GM08714 (cell line): ENCODE results near the gene CCT8.
"Not testable (repeated sequence)": the region's sequence is repeated elsewhere in the genome, so short reads cannot be mapped to it uniquely, and the experiment has no call there.

Experiments used
- H3K4me3 ChIP-seq: fragments of 200-500 bp; sonication (Bioruptor generic); 2 replicates; pipeline ENCODE4 v1.5.1; 2014; ENCODE audit warnings: mild to moderate bottlenecking, low read length, inconsistent platforms
- ZNF274 ChIP-seq: IDR thresholded peaks from 2 replicates; pipeline ENCODE4 v1.6.1; 2012; ENCODE audit warnings: mild to moderate bottlenecking, low read depth, low read length

The CCT8 gene

DNA sequence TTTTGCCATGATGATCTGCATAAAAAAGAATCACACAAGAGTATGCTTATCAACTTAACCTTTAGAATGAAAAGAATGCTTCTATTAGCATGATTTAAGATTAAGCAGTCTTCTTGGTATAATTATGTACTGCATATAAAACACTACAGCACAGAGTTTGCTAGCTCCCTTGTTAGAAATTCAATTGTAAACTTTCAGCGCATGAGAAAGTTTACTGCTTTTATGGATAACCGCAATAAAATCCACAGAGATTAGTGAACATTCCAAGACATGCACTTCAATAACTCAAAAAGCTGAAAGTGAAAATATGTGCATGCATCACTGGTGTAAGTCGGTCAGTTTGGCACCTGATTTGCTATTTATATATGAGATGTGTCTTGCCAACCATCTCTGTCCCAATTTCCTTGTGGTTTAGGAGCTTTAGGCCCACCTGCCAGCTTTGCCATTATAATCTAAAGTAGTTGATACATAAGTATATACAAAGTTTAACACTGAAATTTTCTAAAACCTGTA is 16.9 kb downstream of the CCT8 start:
- no peak for TF ChIP-seq ZNF274

DNA sequence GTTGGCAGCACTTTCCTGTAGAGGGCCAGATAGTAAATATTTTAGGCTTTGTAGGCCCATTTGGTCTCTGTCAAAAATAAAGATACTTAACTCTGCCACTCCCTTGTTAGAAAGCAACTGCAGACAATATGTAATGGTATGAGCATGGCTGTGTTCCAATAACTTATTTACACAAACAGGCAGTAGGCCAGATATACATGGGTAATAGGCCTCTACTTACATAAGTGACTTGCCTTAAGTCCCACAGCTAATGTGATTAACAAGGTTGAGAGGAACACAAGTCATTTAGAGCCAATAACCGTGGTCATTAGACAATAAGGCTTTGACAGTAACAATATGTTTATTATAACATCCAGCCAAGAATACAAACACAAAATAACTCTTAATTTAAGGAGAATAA is 17.4 kb downstream of the CCT8 start:
- H3K4me3 ChIP-seq = no peak overlapping the region
- TF ChIP-seq ZNF274 = no peak

More for the DNA sequence above, 16.9 kb downstream of the CCT8 start:
- H3K4me3 ChIP-seq = no peak overlapping the region

DNA sequence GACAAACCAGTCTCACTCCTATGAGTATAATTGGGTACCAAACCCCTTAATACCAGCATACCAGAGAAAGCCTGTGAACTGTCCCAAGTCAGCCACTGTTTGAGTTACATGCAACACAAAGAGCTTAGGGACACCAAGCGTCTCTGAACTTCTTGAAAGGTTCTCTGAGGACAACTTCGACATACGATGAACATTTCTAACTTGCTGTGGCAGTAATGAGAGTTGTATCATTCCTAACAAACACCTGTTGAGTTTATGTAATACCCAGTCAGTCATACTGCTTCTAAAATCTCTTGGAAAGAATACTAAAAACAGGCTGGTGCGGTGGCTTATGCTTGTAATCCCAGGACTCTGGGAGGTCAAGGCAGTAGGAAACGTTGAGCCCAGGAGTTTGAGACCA is 18.4 kb downstream of the CCT8 start:
- H3K4me3 ChIP-seq = no peak overlapping the region
- TF ChIP-seq ZNF274 = no peak

DNA sequence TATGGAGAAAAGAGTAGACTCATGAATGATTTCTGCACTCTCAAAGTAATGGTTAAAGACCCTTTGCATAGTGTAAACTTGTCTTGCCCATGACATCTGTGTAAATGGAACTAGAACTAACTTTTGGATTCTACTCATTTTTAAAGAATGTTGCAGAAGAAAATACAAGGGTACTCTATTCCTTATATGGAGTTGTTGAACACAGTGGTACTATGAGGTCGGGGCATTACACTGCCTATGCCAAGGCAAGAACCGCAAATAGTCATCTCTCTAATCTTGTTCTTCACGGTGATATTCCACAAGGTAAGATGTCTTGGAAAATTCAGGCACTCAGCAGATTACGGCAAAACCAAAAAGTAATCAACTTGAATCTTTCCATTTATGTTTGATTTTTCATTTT is 19.8 kb downstream of the CCT8 start:
- TF ChIP-seq ZNF274 = no peak

DNA sequence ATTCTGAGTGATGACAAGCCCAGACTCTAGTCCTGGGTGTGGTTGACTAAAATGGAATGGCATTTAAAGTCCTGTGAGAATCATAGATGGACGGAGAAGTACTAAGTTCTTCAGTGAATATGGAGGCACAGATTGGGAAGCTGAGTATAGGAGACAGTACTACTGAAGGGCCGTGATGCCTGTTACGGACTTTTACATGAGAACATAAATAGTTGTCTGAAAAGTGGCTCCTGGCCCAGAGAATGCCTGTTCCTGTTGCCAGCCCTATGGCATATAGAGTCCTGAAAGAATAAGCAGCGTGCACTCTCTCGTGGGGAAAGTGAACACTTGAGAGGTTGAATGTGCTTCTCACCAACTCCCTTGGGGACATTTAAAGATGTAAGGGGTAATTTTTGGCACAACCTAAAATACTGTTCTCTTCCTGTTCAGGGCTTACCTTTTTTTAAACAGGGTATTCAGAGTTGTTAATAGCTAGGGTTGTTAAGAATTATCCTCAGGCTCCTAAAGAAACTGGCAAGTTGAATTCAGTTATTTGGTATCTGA is 20.4 kb downstream of the CCT8 start:
- no peak overlapping the region for H3K4me3 ChIP-seq
- TF ChIP-seq ZNF274 = no peak

More for the DNA sequence above, 19.8 kb downstream of the CCT8 start:
- no peak overlapping the region for H3K4me3 ChIP-seq

DNA sequence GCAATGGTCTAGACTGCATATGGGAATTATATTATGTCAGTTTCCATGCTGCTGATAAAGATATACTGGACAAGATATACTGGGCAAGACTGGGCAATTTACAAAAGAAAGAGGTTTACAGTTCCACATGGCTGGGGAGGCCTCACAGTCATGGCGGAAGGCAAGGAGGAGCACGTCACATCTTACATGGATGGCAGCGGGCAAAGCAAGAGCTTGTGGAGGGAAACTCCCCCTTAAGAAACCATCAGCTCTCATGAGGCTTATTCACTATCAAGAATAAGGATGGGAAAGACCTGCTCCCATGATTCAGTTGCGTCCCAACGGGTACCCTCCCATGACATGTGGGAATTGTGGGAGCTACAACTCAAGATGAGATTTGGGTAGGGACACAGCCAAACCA is 21.2 kb downstream of the CCT8 start:
- no peak overlapping the region for H3K4me3 ChIP-seq

DNA sequence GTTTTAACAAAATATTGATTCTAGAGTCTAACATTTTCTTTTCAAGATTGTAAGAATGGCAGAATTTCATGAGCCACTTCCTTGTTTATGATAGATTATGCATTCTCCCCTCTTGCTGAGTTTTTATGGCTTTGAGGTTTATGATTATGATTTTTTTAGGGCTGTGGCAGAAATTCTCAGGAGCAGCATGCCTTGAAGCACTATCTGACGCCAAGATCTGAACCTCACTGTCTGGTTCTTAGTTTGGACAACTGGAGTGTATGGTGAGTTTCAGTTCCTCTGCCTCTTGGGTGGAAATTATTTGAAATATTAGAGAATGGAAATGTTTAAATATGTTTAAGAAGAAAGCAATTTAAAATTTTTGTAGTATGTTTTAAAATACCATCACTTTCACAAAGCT is 38.8 kb downstream of the CCT8 start:
- TF ChIP-seq ZNF274 = no peak
- H3K4me3 ChIP-seq = no peak overlapping the region

More for the DNA sequence above, 21.2 kb downstream of the CCT8 start:
- TF ChIP-seq ZNF274 = no peak

DNA sequence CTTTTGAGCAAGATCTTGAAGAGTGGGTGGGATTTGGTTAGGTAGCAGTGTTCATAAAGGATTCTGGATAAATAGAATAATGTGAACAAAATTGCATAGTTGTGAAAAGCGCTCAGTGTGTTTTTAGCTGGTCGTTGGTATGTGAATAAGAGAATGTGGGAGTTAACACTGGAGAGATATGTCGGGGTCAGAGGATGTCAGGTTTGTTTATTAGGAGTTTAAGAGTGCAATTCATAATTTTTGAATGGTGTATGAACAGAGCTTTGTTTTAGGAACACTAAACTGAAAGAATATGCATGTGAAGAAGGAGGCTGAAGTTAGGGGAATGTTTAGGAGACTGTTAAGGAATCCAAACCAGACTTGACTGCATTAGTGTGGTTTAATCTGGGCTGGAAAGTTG is 39.6 kb downstream of the CCT8 start:
- no peak overlapping the region for H3K4me3 ChIP-seq
- no peak for TF ChIP-seq ZNF274

DNA sequence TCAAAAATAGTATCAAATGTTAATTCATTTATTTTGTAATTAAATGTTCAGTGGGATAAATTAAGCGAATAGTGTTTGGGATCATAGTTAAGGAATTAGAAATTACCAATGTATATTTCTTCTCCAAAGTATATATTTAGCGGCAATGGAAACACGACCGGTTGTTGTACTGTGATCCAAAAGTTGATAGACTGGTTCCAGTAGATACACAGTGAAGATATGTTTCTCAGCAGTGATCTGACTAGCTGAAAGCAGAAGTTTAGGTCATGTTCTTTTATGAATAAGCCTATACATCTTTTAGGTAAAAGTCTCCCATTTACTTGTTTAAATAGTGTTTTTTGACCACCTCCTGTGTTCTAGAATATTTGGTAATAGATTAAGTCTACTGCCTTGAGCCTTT is 40.1 kb downstream of the CCT8 start:
- H3K4me3 ChIP-seq = no peak overlapping the region
- TF ChIP-seq ZNF274 = no peak

DNA sequence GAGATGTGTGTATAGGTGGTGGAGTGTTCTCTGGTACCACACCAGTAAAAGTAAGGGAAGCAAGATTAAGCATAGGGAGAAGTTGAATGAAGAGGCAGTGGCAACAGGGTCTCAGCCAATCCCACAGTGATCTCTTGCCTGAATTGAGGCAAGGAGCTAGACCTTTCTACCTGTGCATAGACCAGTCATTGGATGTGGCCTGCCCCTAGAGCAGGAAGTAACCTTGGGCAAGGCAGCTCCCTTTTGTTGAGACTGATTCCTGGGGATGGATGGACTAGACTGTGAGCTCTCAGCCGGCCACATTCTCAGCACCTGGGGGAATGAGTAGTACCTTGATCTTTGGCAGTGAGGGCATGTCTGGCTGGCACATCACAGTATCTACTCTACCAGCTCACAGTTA is 42.5 kb downstream of the CCT8 start:
- no peak overlapping the region for H3K4me3 ChIP-seq
- no peak for TF ChIP-seq ZNF274

DNA sequence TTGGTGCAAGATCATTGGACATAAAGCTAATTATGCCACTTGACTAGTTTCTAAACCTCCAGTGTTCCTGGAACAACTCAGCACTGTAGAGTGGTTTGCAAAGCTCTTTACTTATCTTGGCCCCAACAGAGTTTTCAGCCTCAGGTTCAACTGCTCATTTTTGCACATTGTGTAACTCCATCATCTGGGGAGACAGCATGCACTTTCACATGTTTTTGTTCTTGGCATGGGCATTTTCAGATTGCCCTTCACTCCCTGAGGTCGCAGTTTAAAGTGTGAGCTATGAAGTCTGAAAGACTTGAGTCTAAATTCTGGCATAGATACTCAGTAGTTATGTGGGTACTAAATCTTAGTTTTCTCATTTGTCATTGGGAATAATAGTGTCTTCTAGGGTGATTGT is 43.9 kb downstream of the CCT8 start:
- TF ChIP-seq ZNF274 = no peak

DNA sequence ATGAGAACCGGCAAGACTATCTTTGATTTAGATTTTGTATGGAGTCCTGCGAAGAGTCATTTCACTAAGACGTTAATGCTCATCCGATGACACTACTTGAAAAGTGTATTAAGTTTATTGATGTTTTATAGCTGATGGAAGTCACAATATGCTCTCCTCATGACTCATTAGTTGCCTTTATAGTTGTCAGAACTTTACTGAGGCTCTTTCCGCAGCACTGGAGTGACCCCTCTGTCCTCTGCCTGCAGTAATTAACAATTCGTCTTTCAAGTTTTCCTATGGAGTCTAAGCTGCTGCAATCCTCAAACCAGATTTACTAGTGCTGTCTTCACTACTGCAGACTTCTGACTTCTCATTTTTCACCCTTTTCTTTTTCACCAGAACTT is 48.1 kb downstream of the CCT8 start:
- peak overlapping the region; percentile 69 for H3K4me3 ChIP-seq
- TF ChIP-seq ZNF274 = no peak

More for the DNA sequence above, 43.9 kb downstream of the CCT8 start:
- no peak overlapping the region for H3K4me3 ChIP-seq

DNA sequence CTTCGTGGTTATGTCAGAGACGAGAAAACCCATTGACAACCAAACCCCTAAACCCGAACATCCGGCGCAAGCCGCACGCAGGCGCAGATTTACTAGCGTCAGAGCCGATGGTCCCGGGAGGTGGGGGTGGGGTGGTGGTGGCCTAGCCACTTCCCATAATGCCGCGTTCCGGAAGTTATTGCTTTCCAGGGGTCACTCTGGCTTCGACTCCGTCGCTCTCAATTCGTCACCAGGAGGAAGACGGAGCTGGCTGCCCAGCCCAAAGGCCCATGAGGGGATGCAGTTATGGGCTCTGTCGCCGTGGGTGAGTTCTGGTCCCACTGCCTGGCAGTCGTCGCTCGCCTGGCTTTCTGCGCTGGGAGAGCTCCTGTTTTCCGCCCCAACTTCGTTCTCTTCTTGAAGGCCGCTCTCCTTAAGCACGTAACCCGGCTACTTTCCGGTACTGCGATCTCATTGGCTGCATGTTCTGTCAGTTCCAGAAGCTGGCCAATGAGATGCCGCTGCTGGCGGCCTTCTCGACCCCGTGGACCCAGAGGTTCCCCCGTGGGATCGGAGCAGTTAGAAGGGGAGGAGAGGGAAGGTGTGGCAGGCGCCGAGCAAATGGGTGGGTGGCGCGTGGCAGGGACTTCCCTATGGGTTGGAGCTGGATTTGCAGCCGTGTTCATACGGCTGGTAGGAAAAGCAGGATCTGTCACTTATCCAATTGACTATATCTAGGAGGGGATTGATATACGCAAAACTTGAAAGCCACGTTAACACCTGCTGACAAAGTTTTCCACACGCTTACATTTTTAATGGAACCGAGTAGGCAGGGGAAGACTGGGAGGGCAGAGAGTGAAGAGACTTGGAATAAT is 48.7 kb downstream of the CCT8 start, which contains the start of gene USP16:
Gene USP16 (plus strand): TSS at position 195 of the 854 bp plus-strand sequence. CDS start 3,246 bp downstream, outside the sequence.
- no peak for TF ChIP-seq ZNF274
- H3K4me3 ChIP-seq = peak within 1 kb of the TSS; percentile 69

DNA sequence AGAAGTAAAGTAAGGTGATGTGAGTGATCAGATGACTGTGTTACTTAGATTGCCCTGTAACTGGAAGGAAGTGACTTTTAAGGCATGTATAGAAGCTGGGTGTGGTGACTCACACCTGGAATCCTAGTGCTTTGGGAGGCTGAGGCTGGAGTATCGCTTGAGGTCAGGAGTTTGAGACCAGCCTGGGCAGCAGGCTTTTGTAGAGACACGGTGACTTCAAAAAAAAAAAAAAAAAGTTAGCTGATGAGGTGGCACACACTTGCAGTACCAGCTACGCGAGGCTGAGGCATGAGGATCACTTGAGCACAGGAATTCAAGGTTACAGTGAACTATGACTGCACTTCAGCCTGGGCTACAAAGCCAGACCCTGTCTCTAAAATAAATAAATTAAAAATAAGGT is 51.3 kb downstream of the CCT8 start:
- no peak overlapping the region for H3K4me3 ChIP-seq
- no peak for TF ChIP-seq ZNF274

DNA sequence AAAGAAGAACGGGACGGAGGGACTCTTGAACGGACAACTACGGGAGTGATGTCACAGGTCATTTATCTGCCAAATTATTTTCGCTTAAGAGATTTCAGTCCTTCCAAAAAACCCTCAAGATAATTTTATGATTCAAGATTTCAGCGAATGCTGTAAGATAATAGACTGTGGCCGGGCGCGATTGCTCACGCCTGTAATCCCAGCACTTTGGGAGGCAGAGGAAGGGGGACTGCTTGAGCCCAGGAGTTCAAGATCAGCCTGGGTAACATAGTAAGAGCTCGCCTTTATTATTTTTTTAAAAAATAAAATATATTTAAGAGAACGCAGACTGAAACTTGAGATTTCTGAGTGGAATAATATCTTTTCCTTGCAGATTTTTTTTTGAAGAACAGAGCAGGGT is 54.9 kb downstream of the CCT8 start:
- peak overlapping the region; percentile 97 for H3K4me3 ChIP-seq
- TF ChIP-seq ZNF274 = no peak

DNA sequence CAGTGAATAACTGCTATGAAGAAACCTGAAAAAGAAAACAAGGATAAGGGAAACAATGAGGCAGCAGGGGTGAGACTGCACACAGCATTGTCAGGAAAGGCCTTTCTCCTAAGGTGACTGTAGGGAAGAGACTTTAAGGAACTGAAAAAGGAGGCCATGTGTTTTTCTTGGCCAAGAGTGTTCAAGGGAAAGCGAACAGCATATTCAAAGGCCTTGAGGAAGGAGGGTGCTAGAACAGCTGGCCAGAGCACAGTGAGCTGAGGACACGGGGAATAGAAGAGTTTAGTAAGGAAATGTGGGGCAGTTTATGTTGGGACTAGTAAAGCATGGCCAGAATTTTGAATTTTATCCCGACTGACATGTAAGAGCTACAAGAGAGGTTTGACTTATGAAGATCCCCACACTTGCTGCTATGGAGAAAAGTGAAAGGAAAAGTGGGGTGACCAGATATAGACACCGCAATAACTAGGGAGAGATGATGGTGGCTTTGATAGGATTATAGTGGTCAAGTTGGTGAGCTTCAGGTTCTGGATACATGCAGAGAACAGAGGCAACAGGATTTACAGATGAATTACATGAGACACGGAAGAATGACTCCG is 55.7 kb downstream of the CCT8 start:
- H3K4me3 ChIP-seq = peak overlapping the region; percentile 97
- TF ChIP-seq ZNF274 = no peak

DNA sequence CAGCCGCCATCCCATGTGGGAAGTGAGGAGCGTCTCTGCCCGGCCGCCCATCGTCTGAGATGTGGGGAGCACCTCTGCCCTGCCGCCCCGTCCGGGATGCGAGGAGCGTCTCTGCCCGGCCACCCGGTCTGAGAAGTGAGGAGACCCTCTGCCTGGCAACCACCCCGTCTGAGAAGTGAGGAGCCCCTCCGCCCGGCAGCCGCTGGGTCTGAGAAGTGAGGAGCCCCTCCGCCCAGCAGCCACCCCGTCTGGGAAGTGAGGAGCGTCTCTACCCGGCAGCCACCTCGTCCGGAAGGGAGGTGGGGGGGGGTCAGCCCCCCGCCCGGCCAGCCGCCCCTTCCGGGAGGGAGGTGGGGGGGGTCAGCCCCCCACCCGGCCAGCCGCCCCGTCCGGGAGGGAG is 62.2 kb downstream of the CCT8 start:
- H3K4me3 ChIP-seq = not testable (repeated sequence)
